Activated T-helper 1 cell treated with anti-CD3 and anti-CD28 coated beads, Interleukin-2, amount 50 U/mL, for 16 hours (primary cell): ENCODE results near the gene NCAN.
"Not testable (repeated sequence)": the region's sequence is repeated elsewhere in the genome, so short reads cannot be mapped to it uniquely, and the experiment has no call there.

Experiments used
- DNase-seq, 2 donors: peaks; one replicate each; pipeline ENCODE4 v3.0.0-alpha.2; 2020; ENCODE audit warnings: low read depth in 1 of 2, low spot score in 1 of 2

The NCAN gene

DNA sequence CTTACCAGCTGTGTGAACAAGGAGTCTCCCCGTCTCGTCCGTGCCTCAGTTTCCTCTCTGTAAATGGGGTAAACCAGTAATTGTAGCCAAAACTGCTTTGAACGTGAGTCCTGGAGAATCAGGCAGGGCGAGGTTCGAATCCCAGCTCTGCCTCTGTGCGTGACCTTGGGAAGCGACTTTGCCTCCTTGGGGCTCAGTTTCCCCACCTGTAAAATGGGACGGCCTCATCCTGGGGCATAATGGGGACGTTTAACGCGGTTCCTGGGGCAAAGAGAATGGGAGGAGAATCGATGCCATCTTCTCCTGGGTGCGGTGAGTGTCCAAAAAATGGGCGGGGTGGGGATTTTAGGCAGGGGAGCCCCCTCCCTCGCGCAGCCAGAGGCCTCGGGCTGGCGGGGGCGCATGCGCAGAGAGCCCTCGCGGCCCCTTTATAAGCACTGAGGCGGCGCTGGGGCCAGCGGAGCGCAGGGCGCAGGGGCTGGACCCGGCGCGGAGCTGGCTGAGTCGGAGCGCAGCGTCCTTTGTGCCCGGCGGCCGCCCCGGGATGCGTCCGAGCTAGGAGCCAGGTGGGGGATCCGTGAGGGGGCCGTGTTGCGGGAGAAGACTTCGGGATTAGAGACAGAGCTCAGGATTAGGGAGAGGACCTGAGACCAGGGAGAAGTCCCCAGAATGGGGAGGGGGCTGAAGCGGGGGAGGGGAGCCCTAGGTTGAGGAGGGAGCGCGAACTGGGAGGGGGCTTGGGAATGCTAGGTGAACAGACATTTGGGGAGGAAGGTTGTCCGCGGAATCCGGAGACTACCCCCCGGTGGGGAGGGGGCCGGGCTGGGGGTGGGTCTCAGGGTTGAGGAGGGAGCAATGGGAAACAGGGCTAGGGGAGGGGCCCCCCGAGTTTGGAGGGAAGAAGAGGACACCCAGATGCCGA is at the start of gene NCAN:
Gene NCAN, plus strand, starts transcription at position 460 of the 922 bp plus-strand sequence. CDS start 4,996 bp downstream, outside the sequence.
- DNase-seq = no peak

DNA sequence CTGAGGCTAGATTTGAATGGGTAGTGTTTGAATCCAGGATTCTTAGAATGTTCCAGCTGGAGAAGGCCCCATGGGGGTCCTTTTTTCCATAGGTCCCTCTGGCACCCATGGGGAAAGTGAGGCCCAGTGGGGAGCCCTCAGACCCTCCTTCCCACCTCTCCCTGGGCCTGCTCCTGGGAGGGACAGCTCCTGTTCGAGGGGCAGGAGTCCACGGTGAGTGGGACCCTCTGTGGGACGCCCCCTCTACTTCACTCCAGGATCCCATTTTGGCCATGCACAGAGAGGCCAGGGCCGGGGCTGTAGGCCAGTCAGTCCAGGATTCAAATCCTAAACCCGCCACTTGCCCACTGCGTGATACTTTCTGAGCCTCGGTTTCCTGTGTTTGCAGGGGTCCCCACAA is 49.3 kb upstream of the NCAN start:
- no peak for DNase-seq

GRCh38 chr19:19165396-19165795 is 46.4 kb upstream of the NCAN start:
- no peak for DNase-seq

GRCh38 chr19:19167612-19168011 is 44.1 kb upstream of the NCAN start:
- DNase-seq = no peak

DNA sequence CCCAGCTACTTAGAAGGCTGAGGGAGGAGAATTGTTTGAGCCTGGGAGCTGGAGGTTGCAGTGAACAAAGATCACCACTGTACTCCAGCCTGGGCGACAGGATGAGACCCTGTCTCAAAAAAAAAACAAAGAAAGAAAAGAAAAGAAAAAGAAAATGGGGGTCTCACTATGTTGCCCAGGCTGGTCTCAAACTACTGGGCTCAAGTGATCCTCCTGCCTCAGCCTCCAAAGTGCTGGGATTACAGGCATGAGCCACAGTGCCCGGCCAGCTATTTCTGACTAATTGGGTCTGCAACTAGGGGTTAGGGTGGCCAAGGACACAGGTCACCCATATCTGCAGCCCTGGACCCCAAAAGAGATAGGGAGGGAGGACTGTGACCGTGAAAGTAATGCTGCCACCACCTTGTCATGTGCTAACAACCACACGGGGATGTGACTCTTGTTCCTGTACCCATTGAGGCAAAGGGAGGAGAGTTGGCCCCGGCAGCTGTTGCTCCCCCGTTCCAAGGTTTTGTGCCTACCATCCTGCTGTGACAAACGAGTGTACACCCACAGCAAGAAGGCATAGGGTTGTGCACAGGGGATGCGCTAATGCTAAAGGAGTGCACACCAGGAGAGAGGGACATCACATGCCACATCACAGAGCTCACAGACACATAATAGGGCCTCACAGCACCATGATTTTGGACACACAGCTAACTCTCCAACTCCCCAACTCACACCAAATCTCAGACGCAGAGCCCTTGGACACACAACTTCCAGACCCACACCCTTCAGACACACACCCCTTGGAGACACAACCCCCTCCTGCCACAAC is 42.3 kb upstream of the NCAN start:
- DNase-seq = no peak

DNA sequence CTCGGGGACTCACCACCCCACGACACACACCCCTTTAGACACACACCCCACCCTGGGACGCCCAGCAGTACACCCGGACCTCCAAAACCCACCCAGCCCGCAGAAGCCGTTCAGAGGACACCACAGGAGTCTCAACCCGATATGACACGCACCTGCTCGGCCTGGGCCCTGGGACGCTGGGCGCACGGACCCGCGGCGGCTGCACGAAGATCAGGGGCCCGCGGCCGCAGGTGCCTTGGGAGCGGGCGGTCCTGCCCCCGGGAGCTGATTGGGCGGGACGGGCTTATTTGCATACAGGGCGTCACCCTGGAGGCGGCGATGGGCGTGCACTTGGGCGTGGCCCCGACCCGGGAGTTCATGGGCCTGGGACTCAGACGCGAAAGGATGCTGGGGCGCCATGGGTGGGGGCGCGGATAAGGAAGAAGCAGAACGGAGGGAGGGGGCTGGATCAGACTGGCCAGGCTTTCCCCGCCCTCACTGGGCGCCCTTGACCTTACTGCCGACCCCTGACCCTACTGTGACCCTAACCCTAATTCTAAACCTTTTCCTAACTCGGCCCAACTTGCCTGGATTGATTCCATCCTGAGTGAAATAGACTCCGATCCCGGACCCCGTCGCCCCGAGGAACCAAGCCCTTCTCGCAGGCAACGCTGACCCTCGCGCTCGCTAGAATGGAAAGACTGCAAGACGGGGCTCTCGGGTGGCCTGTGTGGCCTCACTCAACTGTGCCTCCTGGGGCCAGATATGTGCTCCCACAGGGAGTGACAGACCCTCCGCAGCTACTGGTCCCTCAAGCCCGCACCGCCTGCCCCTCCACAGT is 41.5 kb upstream of the NCAN start, which contains the start of gene MEF2B:
Gene MEF2B, minus strand, starts transcription at position 211 of the 820 bp plus-strand sequence. CDS start 19,528 bp downstream, outside the sequence.
- peak; percentile 35 to 62 for DNase-seq

DNA sequence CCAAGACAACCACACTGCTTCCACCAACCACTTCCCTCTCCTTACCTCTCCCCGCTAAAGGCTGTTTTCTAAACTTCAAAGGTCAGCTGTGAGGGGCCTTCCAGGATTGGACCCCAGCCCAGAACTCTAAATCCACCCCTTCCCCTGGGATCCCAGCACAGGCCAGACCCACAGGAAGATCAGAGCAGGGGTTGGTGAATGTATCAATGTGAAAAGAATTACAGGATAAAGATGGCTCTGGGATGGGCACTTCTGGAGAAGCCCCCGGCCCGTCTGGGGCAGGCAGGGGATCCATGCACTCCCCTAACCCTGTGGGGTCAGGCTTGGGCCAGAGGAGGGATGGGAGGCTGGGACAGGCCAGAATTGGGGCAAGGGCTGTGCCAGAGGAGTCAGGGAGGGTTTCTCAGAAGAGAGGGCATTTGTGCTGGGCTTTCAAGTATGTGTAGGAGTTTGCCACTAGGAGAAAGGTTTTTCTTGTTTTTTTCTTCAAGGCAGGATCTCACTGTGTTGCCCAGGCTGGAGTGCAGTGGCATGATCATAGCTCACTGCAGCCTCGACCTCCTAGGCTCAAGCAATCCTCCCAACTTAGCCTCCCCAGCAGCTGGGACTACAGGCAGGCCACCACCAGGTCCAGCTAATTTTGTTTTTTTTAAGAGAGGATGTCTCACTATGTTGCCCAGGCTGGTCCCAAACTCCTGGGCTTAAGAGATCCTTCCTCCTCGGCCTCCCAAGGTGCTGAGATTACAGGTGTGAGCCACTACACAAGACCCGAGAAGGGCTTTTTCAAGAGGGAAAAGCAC is 40.7 kb upstream of the NCAN start:
- no peak for DNase-seq

DNA sequence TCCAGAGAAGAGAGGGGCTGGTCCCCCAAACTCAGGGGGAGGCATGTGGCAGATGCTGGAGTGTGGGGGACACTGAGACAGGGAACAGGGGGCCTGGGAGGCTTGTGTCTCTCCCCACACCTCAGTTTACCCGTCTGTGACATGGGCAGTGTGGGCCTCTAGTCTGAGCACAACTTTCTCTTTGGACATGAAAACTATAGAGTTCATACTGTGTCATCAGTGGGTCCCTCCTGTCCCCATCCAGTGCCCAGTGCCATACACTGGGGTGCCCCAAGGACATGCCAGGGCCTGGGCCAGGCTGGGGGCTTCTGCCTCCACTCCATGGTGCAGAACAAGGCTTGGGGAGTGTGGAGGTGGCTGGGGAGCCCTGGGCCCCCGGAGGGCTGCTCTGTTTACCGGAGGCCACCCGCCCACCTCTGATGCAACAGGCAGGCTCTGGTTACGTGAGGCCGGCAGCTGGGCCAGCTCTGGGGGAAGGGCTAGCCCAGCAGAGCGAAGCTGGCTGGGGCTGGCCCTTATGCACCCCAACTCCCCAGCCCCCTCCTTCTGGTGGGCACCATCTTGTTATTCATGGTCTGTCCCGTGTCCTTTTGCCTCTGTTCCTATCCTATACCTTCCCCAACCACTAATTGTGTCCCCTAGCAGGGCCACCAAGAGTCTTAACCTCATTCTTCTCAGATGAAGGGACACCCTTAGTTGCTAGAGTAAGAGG is 39.8 kb upstream of the NCAN start:
- no peak for DNase-seq

DNA sequence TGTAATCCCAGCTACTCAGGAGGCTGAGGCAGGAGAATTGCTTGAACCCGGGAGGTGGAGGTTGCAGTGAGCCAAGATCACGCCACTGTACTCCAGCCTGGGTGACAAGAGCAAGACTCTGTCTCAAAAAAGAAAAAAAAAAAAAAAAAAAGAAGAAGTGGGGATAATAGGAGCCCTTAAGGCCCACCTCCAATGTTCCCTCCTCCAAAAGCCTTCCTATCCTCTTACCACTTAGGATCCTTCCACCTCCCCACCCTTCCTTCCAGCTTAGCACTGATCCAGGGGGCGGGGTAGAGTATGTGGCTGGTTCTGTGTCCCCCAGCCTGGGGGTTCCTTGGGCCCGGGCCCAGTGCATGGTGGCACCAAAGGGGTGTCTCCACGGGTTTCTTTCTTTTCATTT is 38.5 kb upstream of the NCAN start:
- DNase-seq = not testable (repeated sequence)

- DNase-seq = no peak
Measured at GRCh38 chr19:19176950-19177349, 34.8 kb upstream of the NCAN start.

DNA sequence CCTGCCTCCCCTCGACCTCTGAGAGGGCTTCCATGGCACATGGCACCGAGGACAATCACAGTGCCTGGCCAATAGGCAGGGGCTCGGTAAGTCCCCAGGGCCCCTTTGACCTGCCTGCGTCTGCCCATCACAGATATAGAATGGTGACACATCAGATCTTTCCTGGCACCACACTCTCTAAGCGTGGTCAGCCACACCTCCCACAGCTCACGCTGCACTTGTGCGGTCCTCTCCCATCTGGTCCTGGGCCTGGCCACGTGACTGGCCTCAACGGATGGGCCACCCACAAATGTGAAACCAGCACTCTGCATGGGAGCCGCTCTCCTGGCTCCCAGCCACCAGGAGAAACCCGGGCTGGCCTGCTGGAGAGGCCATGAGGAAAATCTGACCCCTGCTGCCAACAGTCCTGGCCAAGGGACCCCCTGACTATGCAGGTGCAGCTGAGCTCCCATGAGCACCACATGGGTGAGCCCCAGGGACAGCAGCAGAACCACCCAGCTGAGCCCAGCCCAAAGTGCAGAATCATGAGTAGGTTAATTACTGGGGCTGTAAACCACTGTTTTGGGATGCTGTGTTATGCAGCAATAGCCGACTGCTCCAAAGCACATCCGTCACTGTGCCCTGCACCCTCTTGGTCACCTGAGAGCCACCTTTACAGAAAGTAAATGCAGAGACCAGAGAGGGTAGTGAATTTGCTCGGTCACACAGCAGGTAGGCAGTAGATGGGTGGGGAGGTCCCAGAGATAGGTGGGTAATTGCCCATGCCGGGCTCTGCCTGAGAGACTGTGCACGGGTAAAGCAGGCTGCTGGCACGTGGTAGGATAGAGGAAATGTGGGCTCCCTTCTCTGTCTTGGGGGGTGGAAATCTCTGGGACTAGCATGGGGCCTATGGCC is 32.0 kb upstream of the NCAN start:
- DNase-seq = no peak

GRCh38 chr19:19181488-19181998 is 30.2 kb upstream of the NCAN start:
- DNase-seq = no peak

DNA sequence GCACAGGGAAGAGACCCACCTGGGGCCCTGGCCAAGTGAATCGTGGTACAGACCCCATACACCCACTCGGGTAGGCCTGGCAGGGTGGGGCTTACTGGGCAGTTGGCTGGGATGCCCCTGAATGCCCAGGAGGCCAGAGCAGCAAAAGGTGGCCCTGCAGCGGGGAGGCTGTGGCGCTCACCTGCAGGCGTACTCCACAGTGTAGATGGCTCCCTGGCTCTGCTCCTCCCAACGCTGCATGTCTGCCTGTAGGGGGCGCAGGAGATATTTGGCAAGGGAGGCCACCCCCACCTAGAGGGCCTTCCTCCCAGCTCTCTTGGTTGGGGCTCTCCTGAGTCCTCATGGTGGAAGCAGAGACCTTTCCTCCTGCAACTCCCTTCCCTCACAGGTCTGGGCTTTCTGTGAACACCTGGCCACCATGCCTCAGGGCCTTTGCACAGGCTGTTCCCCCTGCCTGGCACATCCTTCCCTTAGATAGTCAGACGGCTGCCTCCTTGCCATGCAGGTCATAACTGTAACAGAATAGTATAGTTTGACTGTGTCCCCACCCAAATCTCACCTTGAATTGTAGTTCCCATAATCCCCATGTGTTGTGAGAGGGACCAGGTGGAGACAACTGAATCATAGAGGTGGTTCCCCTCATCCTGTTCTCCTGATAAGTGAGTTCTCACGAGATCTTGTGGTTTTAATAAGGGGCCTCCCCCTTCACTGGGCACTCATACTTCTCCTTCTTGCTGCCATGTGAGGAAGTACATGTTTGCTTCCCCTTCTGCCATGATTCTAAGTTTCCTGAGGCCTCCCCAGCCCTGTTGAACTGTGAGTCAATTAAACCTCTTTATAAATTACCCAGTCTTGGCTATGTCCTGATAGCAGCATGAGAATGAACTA is 25.7 kb upstream of the NCAN start:
- peak; percentile 23 to 38 for DNase-seq

DNA sequence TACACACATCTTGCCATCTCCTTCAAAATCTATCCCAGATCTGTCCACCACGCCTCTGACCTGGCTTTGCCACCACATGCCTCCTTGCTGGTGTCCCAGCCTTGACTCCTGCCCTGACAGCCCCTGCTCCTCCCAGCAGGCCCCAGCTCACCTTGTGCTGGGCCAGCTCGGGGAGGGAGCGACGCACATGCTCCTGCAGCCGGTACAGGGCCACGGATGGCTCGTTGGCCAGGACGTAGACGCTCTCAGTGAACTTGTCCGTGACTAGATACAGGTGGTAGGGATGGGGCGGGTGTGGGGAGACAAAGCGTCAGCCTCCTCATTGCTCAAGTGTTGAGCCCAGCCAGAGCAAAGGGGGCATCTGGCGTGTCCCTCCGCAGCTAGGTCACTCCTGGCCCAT is 25.0 kb upstream of the NCAN start:
- no peak for DNase-seq

DNA sequence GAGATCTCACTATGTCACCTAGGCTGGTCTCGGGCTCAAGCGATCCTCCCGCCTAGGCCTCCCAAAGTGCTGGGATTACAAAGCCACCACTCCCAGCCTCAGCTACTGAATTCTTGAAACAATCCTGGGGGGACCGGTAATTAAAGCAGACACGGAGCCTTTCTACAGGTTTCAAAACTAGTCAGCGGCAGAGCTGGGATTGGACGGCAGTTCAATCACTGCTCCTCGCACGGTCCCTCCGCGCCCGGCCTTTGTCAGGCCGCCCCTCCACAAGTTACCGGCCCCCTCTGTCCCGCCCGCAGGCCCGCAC is 20.0 kb upstream of the NCAN start:
- no peak for DNase-seq

- DNase-seq = peak; percentile 97 to 98
Measured at GRCh38 chr19:19192078-19192882, 19.5 kb upstream of the NCAN start, which contains the start of the genes BORCS8 and RFXANK. TSS of gene BORCS8 (minus strand) at chr19:19192152. CDS start at chr19:19192117, 35 bp downstream. TSS of gene RFXANK (plus strand) at chr19:19192258. CDS start at chr19:19193947, 1,689 bp downstream.
